ENCODE results near the gene UGT2B28.
A peak's percentile ranks its signal among the peaks of the same experiment; 100 is the strongest.
"Not testable (repeated sequence)": the region's sequence is repeated elsewhere in the genome, so short reads cannot be mapped to it uniquely, and the experiment has no call there.

UGT2B28 gene

DNA sequence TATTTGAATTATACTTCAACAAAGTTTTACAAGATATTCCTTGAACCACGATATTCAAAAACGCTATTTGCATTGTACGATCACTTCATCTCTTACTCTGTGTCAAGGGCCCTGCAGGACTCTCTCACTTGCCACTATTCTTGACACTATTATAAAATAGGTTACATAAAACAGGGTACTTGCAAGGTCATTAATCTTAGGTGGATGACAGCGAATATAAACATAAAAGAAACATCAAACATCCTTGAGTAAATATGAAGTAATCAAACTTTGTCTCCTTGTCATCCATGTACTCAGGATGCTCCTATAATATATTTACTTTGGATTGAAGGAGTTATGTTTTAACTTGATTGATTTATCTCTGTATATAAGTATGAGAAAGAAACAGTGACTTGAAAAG lies at the start of gene UGT2B28:
Gene UGT2B28, plus strand, starts transcription at position 395 of the 400 bp plus-strand sequence. CDS start 26 bp downstream, outside the sequence.
- DNase-seq, result not testable (repeated sequence)

DNA sequence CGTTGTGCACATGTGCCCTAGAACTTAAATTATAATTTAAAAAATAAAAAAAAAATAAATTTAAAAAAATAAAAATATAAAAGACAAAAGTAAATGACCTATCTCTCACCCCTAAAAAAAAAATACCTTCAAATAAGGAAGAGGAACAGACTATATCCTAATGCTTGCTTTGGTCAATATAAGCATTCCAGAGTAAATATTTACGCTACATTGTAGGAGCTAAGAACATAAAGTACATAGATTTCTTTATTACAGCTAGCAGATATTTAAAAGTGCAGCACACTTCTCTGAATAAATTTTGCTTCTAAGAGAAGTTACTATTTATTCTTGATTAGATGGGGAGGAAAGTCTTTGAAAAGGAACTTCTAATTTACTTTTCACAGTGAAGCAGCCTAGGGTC lies 41.2 kb upstream of the UGT2B28 start:
- no peak for DNase-seq

DNA sequence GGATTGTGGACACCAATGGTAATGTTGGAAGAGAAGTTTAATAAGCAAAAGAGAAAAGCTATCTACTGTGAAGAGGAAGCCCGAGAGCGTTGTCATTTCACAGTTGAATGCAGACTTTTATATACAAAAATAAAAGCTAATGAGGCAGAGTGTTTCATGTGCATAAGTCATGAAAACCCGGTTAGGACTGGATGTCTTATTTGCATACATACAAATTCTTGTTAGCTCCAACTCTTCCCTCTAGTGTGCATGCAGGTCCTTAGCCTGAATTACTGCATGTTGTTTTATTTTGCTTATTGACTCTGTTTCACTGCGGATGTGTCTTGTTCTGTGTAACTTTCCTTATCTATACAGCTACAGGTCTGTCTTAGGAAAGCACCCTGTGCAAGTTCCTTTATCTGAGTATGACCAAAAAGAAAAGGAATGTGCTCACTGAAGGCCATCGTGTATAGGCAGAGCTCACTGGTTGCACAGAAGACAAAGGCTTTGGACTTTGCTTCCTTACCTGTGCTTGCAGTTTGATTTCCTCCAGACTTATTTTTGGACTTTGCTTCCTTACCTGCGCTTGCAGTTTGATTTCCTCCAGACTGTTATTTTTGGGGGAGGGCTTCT lies 40.6 kb upstream of the UGT2B28 start:
- DNase-seq, result no peak

DNA sequence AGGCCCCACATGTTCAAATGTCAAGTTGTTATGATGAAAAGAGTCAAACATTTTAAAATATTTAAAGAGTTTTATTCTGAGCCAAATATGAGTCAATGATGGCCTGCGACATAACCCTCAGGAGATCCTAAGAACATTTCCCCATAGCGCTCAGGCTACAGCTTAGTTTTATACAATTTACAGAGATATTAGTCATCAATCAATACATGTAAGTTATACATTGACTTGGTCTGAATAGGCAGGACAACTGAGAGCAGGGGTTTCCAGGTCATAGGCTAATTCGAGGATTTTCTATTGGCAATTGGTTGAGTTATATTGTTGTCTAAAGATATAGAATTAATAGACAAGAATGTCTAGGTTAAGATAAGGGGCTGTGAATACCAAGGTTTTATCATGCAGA lies 39.5 kb upstream of the UGT2B28 start:
- DNase-seq, result not testable (repeated sequence)

DNA sequence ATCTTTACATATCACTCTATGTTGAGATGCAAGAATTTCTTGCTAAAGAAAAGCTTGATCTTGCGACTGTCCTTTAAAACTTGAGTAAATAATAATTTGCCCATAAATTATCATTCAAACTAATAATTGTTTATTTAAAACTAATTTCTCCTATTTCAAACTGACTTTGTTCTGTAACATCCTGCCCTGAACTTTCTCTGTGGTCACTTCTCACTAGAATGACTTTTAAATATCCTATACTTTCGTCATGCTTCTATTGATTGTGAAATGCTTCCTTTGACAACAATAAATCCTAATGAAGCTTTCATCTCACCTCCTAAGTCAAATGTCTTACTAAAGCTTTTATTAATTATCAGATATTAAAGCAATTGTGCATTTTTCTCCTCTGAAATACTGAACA lies 38.5 kb upstream of the UGT2B28 start:
- not testable (repeated sequence) for DNase-seq

DNA sequence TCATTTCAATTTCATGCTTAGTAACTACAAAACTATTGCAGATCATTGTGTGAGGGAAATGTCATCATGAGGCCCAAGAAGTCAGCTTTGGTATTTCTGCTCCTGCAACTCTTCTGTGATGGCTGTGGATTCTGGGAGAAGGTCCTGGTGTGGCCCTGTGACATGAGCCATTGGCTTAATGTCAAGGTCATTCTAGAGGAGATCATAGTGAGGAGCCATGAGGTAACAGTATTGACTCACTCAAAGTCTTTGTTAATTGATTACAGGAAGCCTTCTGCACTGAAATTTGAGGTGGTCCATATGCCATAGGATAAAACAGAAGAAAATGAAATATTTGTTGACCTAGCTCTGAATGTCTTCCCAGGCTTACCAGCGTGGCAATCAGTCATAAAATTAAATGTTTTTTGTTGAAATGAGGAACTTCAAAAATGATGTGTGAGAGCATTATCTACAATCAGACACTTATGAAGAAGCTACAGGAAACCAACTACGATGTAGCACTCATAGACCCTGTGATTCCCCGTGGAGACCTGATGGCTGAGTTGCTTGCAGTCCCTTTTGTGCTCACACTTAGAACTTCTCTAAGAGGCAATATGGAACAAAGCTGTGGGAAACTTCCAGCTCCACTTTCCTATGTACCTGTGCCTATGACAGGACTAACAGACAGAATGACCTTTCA lies 37.6 kb upstream of the UGT2B28 start:
- DNase-seq, result not testable (repeated sequence)

DNA sequence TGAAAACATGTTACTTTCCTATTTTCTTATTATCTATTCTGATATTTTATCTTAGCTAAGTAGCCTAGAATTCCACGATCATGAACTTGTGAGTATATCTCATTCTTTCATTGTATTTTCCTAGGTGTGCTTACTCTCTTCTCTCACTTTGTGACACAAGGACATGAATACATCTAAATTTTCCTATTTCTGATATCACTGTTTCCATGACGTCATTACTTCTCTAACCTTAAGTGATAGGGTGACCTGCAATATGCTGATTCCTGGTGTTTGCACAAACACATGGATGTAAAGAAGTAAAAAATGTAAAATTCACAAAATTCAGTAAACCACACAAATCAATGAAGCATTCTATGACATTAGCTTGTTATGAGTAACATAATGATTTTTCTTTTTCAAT lies 29.4 kb upstream of the UGT2B28 start:
- not testable (repeated sequence) for DNase-seq

DNA sequence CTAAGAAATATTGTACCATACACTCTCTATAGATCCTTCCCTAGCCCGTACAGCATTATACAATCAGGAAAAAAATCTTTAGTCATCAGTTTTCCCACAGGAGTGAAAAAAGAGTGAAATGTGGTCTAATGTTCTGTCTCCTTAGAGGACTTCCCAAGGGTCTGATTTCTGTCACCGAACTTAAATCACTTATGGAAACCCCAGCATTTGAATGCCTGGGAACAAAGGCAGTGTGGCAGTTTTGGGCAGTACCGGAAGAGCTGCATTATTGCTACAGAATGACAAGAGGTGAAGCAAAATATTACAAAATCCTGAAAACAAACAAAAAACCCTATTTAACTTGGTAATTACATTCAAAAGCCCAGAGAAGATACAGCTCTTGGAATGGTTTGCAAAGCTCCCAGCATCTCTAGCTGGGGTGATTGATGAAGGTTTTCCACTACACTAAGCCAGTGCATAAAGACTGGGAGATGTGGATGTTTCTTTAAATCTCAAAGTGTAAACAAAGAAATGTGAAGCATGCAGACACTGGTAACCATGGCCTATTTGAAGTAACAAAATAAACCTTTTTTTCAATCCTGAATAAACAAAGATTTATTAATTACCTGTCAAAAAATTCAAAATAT lies 27.0 kb upstream of the UGT2B28 start:
- not testable (repeated sequence) for DNase-seq

DNA sequence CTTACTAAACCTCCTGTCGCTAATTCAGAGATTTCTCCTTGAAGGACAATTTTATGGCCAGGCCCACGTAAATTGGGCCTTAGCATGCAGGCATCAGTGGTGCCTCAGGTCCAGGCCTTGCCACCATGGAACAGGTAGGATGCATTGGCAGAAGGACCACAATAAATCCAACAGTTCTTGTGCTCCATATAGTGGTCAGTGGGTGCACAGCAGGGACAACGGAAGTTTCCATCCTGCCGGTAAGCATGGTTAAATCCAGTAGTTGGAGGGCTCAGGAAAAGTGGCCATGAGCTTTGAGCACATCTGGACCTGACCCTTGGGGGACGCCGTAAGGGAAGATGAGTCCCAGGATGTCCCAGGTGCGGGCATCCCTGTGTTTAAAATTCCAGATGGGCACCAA lies 11.7 kb upstream of the UGT2B28 start:
- not testable (repeated sequence) for DNase-seq

DNA sequence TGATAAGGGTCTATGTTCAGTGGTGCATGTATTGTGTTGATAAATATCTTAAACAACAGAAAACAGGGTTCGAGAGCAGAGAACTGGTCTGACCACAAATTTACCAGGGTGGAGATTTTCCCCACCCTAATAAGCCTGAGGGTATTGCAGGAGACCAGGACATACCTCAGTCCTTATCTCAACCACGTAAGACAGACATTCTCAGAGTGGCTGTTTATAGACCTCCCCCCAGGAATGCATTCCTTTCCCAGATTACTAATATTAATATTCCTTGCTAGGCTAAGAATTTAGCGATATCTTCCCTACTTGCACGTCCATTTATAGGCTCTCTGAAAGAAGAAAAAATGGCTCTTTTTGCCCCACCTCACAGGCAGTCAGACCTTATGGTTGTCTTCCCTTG lies 16.1 kb downstream of the UGT2B28 start:
- not testable (repeated sequence) for DNase-seq

DNA sequence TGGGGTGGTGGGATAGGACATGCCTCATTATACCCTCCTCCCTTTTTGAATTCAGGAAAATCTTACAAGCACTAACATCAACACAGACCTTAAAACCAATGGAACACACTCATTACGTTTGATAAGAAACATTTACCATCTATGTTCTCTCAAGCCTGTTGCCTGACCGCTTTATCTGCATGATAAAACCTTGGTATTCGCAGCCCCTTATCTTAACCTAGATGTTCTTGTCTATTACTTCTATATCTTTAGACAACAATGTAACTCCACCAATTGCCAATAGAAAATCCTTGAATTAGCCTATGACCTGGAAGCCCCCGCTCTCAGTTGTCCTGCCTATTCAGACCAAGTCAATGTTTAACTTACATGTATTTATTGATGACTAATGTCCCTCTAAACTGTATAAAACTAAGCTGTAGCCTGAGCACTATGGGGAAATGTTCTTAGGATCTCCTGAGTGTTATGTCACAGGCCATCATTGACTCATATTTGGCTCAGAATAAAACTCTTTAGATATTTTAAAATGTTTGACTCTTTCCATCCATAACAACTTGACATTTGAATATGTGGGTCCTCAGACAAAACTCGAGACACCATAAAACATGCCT lies 28.3 kb downstream of the UGT2B28 start:
- DNase-seq, result not testable (repeated sequence)

DNA sequence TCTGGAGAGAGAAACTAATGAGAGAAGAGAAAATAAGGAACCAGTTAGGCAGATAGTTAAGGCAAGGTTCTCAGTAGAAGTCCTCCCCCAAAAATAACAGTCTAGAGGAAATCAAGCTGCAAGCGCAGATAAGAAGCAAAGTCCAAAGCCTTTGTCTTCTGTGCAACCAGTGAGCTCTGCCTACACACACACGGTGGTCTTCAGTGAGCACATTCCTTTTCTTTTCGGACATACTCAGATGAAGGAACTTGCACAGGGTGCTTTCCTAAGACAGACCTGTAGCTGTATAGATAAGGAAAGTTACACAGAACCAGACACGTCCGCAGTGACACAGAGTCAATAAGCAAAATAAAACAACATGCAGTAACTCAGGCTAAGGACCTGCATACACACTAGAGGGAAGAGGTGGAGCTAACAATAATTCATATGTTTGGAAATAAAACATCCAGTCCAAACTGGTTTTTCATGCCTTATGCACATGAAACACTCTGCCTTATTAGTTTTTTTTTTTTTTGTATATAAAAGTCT lies 29.3 kb downstream of the UGT2B28 start:
- DNase-seq, result not testable (repeated sequence)

DNA sequence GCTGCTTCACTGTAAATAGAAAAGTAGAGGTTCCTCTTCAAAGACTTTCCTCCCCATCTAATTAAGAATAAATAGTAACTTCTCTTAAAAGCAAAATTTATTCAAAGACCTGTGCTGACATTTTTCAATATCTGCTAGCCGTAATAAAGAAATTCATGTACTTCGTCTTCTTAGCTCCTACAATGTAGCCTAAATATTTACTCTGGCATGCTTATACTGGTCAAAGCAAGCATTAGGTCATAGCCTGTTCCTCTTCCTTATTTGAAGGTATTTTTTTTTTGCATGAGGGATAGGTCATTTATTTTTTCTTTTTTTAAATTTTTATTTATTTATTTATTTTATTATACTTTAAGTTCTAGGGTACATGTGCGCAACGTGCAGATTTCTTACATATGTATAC lies 30.0 kb downstream of the UGT2B28 start:
- not testable (repeated sequence) for DNase-seq

DNA sequence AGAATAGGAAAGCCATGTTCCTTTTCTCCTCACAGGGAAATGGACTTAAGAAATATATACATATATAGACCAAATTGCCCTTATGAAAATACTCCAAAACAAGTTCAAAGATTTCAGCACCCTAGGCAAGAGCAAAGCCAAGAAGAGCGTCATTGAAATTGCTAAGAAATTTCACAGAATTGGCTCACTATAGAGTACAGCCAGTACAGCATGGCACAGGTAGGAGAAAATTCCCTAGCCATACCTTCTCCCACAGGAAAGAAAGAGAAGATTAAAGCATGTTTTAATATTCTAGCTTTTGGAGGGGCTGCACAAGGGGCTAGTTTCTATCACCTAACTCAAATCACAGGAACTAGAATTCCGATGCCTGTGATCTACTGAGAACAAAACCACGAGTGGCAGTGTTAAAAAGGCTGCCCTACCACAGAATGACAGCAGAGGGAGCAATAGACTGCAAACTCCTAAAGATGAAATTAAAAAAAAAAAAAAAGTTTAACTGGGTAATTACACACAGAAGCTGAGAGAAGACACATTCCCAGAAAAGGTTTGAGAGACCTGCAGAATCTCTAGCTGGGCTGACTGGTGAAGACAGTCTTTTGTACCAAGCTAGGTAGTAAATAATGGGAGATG lies 37.5 kb downstream of the UGT2B28 start:
- not testable (repeated sequence) for DNase-seq

DNA sequence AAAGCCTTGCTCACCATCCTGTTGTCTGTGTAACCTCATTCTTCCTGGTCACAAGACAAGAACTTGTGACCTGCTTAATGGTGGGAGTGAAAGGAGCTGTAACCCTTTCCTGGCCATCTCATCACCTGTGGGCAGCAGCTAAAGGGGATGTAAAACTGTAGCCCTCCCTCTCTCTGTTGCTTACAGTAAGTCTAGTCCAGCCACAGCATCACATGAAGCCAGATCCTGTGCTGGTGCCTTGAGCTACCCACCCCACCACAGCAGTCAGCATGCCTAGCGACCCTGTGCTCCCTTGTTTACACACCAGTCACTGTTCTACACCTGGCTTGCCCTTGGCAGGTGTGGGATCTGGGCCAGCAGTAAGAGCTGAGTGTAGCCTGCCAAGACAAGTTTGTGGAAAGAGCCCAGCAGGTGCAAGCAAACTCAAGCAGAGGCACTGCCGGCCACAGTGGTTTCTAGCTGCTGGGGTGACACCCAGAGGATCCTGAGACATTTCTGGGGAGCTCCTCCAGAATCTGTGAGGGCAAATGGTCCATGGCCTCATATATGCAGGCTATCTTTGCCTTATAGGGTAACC lies 41.0 kb downstream of the UGT2B28 start:
- DNase-seq, result peak; percentile 43

DNA sequence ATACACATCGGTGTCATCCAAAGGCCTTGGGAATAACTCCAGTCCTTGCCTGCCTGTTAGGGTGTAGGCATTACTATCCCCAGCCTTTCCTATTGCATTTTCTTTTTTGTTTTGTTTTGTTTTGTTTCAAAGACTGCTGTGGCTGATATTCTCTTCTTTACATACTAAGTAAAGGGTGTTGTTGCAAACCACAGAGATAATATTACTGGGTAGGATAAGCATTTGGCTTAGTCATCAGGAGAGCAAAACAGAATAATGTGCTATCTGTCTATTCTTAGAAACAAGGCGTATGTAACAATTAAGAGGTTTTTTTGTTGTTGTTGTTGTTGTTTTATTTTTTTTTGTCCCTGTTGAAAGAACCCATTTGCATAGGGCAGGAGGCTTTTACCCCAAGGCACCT lies 41.8 kb downstream of the UGT2B28 start:
- DNase-seq, result no peak

DNA sequence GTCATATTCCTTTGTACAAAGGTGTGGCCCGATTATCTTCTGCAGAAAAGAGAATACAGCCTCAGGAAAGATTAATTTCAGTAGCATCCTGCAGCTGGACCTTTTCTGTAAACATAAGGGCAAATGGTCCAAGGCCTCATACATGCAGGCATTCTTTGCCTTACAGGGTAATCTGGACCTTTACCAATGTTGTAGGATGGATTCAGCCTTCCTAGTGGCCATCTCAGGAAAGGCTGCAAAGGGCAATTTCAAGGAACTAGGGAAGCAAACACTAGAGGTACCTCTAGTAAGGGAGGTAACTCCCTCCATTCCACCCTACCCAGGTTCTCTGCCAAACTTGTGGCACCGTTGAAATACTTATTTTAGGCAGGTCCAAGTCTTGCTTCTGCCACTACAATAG lies 43.0 kb downstream of the UGT2B28 start:
- no peak for DNase-seq

DNA sequence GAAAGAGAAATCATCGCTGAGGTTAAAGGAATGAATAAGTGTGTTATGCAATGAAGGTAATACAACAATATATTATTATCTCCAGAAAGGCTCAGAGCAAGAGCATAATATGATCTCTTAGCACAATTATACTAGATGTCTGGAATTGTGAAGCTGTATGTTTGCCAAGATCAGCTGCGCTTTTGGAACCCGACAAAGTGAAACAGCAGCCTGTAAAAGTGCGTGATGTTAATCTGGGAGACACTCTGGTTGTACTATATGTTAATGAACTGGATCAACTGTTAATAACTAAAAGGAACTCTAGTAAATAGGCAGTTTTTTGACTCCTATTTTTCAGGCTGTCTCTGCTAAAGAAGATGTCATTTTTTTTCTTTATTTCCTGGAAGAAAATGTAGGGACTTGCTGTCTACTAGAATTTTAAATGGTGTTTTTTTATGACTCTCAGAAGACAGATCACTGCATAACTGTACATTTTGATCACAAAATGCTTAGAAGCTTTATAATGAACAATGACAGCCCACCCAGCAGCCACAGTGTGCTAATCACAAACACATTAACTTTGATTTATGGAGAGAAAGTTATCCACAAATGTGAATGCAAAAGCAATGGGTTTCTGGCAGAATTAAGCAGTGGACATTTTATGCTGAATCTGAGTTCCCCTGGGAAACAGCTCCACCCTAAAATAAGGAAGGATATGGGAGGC lies 50.2 kb downstream of the UGT2B28 start:
- DNase-seq, result no peak

DNA sequence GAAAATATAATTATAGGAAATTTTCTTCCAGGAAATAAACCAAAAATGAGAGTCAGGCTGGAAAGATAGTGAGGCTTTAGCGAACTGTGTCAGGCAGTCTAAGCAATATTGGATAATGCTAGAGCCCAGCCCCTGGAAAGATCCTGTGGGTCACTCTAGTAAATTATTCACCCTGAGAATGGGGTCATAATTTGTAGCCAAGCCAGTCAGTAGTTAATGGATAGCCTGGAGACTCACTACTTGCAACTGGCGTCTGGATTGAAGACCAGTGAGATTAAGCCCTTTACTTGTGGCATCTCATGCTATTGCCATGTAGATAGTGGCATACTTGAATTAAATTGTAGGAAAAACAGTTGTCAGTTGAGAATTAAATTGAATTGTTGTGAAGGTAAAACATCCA lies 51.0 kb downstream of the UGT2B28 start:
- not testable (repeated sequence) for DNase-seq

DNA sequence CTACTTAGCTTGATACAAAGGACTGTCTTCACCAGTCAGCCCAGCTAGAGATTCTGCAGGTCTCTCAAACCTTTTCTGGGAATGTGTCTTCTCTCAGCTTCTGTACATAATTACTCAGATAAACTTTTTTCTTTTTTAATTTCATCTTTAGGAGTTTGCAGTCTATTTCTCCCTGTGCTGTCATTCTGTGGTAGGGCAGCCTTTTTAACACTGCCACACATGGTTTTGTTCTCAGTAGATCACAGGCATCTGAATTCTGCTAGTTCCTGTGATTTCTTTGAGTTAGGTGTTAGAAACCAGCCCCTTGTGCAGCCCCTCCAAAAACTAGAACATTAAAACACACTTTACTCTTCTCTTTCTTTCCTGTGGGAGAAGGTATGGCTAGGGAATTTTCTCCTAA lies 55.2 kb downstream of the UGT2B28 start:
- not testable (repeated sequence) for DNase-seq

DNA sequence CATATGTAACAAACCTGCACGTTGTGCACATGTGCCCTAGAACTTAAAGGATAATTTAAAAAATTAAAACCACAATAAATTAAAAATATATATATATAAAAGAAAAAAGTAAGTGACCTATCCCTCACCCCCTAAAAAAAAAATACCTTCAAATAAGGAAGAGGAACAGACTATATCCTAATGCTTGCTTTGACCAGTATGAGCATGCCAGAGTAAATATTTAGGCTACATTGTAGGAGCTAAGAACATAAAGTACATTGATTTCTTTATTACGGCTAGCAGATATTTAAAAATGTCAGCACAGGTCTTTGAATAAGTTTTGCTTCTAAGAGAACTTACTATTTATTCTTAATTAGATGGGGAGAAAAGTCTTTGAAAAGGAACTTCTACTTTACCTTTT lies 62.8 kb downstream of the UGT2B28 start:
- not testable (repeated sequence) for DNase-seq
